Activated CD4-positive, alpha-beta T cell treated with anti-CD3 and anti-CD28 coated beads, Interleukin-2, amount 50 U/mL, for 1 hour (primary cell): ENCODE results near the gene ZNF506.
"Not testable (repeated sequence)": the region's sequence is repeated elsewhere in the genome, so short reads cannot be mapped to it uniquely, and the experiment has no call there.

Experiments used
- DNase-seq: peaks from one replicate; pipeline ENCODE4 v3.0.0-alpha.2; 2020

Gene ZNF506

GRCh38 chr19:19821366-19821951 lies at the start of gene ZNF506:
Gene ZNF506 (minus strand): TSS chr19:19821750. CDS start chr19:19821603, 147 bp downstream.
- DNase-seq = peak; percentile 97

- not testable (repeated sequence) for DNase-seq
Measured at GRCh38 chr19:19870086-19870485, 48.5 kb upstream of the ZNF506 start.

- DNase-seq = peak; percentile 32
Measured at GRCh38 chr19:19866611-19867248, 45.2 kb upstream of the ZNF506 start.

GRCh38 chr19:19865750-19866610 lies 44.4 kb upstream of the ZNF506 start, which contains the start of gene ZNF253:
Gene ZNF253 (plus strand): TSS chr19:19865882. CDS start chr19:19865997, 115 bp downstream.
- DNase-seq = peak; percentile 95

- DNase-seq = peak; percentile 26
Measured at GRCh38 chr19:19860756-19861390, 39.3 kb upstream of the ZNF506 start.

GRCh38 chr19:19858751-19859150 lies 37.2 kb upstream of the ZNF506 start:
- DNase-seq = no peak

GRCh38 chr19:19851740-19852139 lies 30.2 kb upstream of the ZNF506 start:
- not testable (repeated sequence) for DNase-seq

GRCh38 chr19:19849056-19849455 lies 27.5 kb upstream of the ZNF506 start:
- no peak for DNase-seq

GRCh38 chr19:19847781-19848180 lies 26.2 kb upstream of the ZNF506 start:
- DNase-seq = no peak

GRCh38 chr19:19835560-19836038 lies 14.0 kb upstream of the ZNF506 start:
- DNase-seq = no peak

- DNase-seq = no peak
Measured at GRCh38 chr19:19826875-19827274, 5.3 kb upstream of the ZNF506 start.

- no peak for DNase-seq
Measured at GRCh38 chr19:19823916-19824315, 2.4 kb upstream of the ZNF506 start.

GRCh38 chr19:19821976-19822375 lies 426 bp upstream of the ZNF506 start:
- not testable (repeated sequence) for DNase-seq

GRCh38 chr19:19820774-19821320 lies 703 bp downstream of the ZNF506 start:
- DNase-seq = peak; percentile 6

GRCh38 chr19:19817357-19817756 lies 4.2 kb downstream of the ZNF506 start:
- DNase-seq = peak; percentile 53

GRCh38 chr19:19816679-19817078 lies 4.9 kb downstream of the ZNF506 start:
- no peak for DNase-seq

GRCh38 chr19:19811999-19812398 lies 9.6 kb downstream of the ZNF506 start:
- DNase-seq = not testable (repeated sequence)

GRCh38 chr19:19805480-19805879 lies 16.1 kb downstream of the ZNF506 start:
- DNase-seq = no peak

- DNase-seq = no peak
Measured at GRCh38 chr19:19788015-19788414, 33.5 kb downstream of the ZNF506 start.

- not testable (repeated sequence) for DNase-seq
Measured at GRCh38 chr19:19785476-19785875, 36.1 kb downstream of the ZNF506 start.

GRCh38 chr19:19782783-19783182 lies 38.8 kb downstream of the ZNF506 start:
- no peak for DNase-seq

- not testable (repeated sequence) for DNase-seq
Measured at GRCh38 chr19:19781791-19782190, 39.8 kb downstream of the ZNF506 start.

GRCh38 chr19:19778666-19779065 lies 42.9 kb downstream of the ZNF506 start:
- DNase-seq = no peak
